ENCODE data around the gene NME5.

The NME5 gene

DNA sequence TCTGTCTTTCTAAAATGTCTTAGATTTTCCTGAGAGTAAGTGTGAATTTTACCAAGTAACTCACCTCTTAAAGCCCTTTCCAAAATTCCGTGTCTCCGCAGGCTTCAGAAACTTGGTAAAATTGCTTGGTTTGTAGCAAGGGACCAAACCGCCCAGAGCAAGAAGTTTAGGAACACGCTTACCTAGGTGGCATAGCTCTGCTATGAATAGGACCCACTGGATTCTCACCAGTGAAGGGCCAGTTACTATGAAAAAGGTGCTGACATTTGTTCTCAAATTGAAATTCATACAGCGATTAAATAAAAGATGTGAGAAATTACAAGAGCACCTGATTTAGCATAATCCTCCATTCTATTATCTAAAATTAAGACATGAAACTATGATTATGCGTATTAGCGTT, 6.7 kb downstream of the NME5 start:
- DNase-seq (ENCODE audit: low spot score): no peak

DNA sequence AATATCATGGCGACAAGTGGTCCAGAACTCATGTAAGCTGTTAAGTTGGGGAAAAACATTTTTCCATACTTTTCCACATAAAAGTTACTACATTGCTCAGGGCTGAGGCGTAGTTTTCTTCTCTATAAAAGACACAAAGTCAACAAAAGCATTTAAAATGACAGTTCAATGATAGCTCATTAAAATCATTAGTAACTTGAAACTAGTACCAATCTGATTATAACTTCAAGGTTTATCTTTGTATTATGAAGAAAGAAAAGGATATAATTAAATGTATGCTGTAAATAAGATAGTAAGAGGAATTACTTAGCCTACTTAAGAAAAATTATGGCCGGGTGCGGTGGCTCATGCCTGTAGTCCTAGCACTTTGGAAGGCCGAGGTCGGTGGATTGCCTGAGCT, 9.9 kb downstream of the NME5 start:
- DNase-seq (ENCODE audit: low spot score): no peak

DNA sequence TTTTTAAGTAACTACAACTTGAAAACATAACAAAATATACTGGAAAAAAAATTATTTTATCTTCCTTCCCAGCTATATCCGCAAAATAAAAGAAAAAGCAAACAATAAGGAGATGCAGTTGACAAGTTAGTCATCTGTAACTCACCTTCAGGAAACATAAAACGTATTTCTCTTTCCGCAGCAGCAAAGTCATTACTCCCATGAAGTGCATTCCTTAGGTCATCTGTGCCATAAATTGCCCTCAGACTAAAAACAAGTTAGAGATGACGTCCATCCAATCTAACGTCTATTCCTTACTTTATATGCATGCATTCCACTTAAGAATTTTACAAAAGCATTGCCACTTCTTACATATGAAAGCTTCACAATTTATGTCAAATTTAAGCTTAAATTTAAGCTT, 10.9 kb downstream of the NME5 start:
- DNase-seq (ENCODE audit: low spot score): no peak

DNA sequence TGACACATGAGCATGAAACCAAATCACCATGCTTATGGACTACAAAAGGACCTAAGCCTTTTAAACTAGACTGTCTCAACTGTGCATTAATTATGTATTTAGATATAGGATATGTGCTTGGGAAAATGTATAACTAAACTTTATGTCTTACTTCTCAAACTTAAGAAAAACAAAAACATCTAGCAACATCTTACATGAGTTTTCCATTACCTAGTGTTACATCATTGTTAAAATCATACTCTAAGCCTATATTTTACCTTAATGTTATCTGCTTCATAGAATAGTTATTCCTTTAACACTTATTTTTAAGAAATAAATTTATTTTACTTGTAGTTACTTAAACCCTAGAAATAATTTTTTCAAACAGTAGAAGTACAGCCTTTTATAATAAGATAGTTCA, 24.0 kb downstream of the NME5 start:
- DNase-seq (ENCODE audit: low spot score): no peak

DNA sequence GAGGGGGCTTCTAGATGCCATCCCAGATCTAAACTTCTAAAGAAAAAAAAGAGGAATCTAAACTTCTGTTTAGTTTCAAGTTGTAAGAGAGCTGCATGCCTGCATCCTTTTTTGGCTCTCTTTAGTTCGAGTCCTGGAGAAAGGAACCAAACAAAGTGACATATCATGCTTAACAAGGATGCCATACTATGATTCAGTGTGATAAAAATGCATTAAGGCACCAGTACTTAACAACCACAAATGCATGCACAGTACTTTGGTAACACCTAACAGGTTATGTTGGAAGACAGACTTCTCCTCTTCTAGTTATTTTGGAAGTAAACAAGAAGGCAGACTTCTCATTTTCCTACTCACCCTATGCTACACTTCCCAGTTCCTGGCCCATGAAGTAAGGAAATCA, 27.3 kb downstream of the NME5 start:
- no peak for DNase-seq (ENCODE audit: low spot score)

DNA sequence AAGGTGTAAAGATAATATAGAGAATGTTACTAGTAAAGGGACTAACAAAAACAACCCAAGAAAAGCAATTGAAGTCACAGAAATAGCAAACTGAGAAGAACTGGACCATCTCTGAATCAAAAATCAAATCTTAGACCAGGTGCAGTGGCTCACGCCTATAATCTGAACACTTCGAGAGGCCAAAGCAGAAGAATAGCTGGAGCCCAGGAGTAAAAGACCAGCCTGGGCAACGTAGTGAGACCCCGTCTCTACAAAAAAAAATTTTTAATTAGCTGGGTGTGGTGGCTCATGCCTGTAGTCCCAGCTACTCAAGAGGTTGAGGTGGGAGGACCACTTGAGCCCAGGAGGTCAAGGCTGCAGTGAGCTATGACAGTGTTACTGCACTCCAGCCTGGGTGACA, 28.0 kb downstream of the NME5 start:
- DNase-seq (ENCODE audit: low spot score): no peak

DNA sequence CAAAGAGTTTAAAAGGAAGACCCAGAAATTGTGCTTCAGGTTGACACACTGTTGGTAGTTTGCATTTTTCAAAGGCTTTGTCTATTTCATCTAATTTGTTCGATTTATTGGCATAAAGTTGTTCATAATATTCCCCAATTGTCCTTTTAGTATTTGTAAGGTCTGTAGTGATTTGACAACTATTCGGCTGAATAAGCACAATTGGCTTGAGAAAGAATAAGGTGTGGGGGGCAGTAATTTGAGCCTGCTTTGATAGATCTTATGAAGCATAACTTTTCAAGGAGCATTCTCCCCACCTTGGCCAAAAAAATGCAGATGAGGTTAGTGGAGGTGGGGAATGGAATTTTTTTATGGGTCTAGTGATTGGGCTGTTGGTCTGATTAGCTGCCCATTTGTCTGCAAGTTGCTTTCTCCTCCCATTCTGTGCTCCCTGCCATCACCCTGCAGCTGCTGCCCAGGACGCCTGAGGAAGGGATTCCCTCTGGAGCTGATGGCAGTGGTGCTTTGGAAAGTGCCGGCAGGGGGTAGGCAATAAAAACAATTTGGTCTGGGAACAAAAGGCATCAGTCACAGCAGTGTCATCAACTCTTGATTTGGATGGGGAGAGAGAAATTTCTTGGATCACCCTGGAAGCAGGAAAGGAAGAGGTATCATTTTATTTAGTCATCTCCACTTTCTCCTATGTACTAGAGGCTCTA, 28.8 kb downstream of the NME5 start:
- no peak for DNase-seq (ENCODE audit: low spot score)

DNA sequence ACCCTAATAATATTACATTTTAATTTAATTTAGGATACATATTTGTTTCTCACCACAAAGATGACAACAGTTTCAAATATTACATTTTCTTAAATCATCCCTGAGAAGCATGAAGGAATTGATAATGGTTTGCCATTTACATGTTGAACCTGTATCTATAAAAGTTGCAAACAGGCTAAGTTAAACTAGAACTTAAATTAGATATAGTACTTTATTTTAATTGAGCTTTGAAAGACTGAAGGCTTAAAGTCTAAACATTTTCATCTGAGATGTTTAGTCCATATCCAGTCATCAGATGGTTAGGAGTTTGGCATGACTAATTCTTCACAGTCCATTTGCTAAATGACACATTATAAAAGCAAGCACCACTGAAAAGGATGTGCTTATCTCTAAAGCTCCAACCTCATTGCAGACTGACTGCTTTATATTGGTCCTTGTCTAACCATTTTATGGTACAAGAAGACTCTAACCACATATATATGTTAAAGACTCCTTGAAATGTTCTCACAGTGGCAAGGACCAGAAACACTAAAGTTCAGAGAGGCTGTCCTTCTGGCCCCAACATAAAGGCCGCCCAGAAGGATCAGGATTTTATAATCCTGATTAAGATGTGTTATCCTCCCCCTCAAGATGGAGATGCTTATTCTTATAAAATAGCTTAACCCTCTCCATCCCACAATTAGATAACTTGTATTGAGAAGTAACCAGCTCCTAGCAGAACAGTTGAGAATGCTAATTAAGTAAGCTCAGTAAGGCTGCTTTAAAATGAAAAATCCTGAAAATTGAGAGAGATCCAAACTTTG, 29.6 kb downstream of the NME5 start:
- DNase-seq (ENCODE audit: low spot score): no peak

DNA sequence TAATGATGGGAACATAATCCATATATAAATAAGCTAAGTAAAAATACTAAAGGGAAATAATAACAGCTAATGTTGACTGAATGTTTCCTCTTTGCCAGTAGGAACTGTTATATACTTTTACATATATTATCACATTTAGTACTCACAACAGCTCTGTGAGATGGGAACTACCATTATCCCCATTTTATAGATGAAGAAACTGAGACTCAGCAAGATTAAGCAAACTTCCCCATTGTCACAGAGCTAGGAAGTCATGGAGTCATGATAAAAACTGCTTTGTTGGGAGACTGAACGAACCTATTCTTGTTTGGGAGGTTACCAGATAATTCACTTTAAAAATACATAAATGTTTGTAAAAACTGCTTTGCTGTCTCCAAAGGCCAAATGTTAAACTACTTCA, 32.0 kb downstream of the NME5 start:
- DNase-seq (ENCODE audit: low spot score): no peak

DNA sequence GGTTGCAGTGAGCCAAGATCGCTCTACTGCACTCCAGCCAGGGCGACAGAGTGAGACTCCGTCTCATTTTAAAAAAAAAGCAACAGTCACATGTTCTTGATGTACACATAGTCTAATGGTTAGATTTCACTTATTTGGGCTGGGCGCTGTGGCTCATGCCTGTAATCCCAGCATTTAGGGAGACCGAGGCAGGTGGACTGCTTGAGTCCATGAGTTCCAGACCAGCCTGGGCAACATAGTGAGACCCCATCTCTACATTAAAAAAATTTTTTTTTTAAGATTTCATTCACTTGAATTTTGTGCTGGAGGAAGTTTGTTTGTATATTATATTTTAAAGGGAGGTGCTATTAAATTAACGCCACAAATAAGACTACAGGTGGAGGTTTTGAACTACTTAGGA, 33.5 kb downstream of the NME5 start:
- DNase-seq (ENCODE audit: low spot score): no peak

DNA sequence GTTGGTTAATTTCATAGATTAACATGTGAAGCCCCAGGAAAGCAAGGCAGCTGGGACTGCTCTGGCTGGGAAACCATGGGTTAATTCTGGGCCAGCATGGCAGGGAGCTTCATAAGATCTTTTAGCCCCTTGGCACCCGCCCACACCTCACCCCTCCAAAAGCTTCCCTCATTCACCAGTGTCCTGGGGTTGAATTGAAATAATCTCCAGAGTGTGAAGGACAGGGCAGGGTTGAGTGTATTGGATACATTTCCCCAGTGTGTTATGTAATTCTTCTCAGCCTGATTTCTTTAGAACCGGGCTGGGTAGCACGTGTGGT, 36.0 kb downstream of the NME5 start:
- no peak for DNase-seq (ENCODE audit: low spot score)

DNA sequence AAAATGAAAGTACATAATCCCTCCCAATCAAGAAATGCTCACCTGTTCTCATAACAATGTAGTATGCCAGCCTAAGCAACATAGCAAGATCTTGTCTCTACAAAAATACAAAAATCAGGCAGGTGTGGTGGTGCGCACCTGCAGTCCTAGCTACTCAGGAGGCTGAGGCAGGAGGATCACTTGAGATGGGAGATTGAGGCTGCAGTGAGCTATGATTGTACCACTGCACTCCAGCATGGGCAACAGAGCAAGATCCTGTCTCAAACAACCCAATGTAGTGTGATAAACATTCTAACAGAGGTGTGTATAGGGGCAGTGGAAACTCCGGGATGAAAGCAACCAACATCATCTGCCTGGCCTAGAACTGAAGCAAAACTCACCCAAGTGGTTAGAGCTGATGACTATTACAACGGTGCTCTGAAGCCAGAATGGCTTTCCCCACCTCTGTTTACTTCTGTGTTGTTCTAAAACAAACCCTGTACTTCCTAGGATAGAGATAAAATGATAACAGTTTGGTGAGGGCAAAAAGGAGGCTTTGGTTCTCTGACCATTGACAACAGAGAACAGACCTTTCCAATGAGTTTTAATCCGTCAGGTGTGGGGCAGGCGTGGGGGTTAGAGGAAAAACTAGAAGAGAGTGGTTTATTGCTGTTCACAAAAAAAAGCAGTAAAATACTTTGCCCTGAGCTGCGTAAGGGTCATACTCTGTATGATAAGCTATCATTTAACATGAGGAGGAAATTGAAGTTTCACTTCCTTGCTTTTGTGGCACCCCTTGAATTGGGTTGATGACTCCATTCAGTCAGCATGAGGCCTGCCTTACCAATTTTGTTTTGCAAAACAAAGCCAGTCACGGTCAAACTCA, 36.5 kb downstream of the NME5 start:
- no peak for DNase-seq (ENCODE audit: low spot score)

DNA sequence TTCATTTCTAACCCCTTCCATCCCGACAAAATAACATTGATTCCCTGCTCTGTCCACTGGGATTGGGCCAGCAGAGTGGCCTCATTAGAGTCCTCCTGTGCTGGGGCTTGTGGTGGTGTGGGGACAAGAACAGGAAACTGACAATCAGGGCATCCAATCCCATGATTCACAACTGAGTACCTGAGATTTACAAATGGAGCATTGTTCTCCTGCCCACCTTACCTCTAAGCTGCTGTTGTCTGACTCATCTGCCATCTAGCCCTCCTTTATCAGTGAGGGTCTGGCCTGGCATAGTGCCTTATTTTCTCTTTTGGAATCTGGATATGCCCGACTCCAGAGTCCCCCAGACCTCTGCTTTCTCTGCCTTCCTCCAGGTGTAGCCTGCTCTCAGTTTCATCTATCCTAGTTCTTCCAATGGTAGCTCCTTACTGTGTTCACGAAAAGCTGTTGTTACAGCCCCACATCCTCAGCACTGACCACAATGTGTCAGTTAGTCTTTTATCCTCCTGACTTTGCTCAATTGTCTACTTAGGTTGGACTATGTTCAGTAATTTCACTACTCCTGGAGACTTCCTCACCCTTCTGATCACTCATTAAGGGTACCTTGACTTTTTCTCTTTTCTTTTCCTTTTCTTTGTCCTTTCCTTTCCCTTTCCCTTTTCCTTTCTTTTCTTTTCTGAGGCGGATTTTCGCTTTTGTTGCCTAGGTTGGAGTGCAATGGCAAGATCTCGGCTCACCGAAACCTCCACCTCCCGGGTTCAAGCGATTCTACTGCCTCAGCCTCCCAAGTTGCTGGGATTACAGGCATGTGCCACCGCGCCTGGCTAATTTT, 42.0 kb downstream of the NME5 start:
- no peak for DNase-seq (ENCODE audit: low spot score)

DNA sequence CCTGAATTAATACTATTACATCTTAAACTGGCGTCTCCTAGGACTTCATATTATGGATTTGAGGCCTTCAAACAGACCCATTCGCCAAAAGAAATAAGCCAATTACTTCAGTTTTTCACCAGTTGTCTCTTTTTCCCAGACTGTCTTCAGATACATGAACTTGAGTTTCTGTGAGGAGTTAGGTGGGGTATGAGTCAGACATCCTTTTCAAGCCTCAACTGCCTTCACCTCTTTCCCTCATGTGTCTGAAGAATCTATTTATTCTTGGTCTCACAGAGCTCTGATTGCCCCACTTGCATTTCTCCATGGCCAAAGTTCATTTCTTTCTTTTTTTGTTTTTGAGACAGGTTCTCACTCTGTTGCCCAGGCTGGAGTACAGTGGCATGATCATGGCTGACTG, 42.9 kb downstream of the NME5 start:
- DNase-seq (ENCODE audit: low spot score): no peak

DNA sequence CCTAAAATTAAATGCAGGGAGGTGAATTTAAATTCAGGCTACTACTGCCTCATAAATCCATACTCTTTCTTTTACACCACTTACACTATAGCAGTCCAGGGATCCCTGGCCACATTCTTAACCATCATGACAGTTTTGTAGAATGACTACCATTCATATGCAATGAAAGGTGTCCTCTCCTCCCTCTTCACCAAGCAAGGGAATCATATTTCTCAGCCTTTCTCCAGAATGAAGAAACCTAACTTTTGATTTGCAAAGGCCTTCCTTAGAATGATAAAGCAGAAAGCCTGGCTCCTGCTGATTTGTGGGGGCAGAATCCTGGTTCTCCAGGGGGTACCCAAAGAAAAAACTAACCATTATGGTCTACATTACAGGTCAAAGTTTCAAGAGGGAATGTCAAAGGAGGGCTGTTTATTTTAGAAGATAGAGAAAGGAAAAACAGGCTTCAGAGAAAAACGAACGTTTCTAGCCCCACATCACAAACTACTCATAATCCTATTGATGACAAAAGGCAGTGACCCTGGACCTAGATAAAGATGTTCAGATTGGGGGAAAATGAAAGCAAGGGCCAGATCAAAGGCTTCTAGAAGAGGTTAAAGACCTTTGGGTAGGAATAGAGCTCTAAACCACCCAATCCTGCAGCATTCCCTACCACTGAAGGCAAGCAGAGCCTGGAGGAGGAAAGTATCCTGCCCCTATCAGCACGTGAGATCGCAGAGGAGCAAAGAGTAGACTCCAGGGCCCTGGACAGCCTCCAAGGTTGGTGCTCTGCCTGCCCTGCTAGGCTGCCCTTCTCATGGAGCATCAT, 43.9 kb downstream of the NME5 start:
- no peak for DNase-seq (ENCODE audit: low spot score)

DNA sequence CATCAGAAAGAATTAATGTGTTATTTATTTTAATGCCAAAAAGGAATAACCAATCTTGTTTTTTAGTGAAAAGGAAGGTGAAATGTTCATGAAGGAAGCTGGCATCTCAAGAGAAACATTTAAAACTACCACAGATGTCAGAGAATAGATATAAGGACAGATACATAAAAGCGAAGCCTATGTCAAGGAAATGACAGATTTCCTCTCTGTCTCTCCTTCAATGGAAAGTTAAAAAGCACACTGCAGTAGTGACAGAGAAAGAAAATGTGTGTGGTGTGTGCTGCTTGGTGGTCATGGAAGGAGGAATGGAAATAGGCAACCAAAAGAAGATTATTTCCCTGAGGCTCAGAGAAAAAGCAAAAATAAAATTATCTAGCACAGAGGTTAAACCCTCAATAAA, 46.2 kb downstream of the NME5 start:
- DNase-seq (ENCODE audit: low spot score): no peak

DNA sequence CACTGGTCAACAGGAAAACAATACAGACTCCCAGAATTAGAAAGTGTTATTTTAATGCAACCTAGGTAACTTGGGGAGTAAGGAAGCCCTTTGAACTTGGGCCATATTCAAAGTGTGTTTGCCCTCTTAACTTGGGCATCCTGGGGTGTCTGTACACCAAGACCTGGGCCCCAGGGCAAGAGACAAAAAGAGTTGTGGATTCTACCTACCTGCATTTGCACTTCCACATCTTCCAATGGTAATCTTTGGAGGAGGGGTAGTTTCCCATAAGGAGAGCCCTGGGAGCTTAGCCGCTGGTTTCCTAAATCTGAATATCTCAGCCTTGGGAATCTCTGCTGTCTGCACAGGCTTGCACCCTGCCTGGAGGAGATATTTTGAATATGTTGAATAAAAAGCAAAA, 46.9 kb downstream of the NME5 start:
- no peak for DNase-seq (ENCODE audit: low spot score)

DNA sequence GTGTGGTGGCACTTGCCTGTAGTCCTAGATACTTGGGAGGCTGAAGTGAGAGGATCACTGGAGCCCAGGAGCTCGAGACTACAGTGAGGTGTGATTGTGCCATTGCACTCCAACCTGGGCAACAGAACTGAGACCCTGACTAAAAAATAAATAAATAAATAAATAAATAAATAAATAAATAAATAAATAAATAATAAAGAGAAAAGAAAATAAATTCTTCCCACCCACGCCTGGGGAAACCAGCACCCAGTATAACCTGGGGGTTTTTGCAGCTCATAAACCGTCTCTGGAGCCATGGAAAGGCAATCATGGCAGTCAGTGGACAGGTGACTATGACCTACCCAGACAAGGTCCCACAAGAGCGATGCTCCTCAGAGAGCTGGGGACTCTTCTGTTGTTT, 47.5 kb downstream of the NME5 start:
- no peak for DNase-seq (ENCODE audit: low spot score)

DNA sequence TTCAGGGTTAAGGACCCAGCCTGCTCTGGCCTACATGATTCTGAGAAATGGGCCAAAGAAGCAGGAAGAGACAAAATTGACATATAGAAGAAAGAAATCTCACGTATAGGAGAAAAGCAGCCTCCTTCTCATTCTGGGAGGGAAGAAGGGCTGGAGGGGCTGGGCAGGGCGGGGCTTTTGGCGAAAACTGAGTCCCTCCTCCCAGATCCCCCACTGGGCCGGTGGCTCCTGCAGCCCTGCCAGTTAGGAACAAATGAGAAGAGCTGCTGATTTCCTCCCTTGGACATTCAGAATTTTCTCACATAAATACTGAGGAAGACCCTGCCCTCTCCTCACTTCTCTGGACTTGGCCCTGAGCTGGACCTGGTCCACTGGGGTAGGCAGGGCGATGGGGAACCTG, 55.5 kb downstream of the NME5 start, which contains the start of gene WNT8A:
WNT8A (plus strand) TSS at position 332 of the 400 bp plus-strand sequence. CDS start 95 bp downstream, outside the sequence.
- DNase-seq (ENCODE audit: low spot score): no peak

DNA sequence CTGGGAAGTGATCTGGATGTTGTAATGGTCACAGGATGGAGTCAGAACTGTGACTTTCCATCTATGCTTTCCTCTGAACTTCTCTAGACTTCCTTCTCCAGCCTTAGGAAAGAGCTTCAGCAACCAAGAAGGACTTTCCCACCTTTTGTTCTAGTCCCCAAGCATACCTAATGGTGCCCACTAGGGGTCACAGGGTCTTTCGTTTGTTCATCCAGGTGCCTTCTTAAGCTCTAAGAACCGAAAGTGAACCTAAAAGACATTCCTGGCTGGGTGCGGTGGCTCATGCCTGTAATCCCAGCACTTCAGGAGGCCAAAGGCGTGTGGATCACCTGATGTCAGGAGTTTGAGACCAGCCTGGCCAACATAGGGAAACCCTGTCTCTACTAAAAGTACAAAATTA, 57.2 kb downstream of the NME5 start:
- DNase-seq (ENCODE audit: low spot score): no peak

DNA sequence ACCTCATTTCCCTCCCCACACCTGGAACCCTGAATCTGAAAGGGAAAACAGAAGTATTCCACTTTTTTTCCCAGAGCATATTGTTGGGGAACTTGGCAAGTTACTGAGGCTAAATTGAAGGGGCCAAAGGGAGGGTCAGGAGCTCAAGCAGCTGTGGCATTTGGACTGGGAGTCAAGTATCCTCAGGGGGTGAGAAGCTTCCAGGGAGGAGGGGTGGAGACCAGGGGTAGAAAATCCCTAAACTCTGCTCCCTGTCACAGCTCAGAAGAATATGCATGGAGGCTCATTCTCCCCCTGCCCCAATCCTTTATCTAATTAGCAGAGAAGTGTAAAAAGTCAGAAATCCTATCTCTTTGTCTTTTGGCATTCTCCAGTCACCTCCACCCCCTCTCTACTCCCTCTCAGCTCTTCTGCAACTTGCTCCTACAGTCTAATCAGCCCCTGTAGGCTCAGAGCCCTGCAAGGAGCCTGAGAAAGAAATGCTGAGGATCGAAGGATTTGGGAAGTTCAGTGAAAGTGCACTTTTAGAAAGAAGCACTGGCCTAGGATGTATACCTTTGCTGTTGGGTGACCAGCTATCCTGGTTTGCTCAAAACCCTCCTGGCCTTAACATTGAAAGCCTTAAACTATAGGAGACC, 61.1 kb downstream of the NME5 start:
- no peak for DNase-seq (ENCODE audit: low spot score)
